GM12865 (cell line): ENCODE data around the gene KANSL1.

Source experiments
- DNase-seq: peaks from one replicate; pipeline ENCODE4 v3.0.0; 2010; ENCODE audit warnings: low read depth
- H3K4me3 ChIP-seq: 2 replicates; pipeline ENCODE4 v1.5.1; 2011; ENCODE audit warnings: mild to moderate bottlenecking, low read depth, low read length, control low read depth
- CTCF ChIP-seq: IDR thresholded peaks from 2 replicates; pipeline ENCODE4 v1.5.1; 2011; ENCODE audit warnings: low read length, control low read depth, low read depth, inconsistent platforms; ENCODE audit not compliant: insufficient read depth; ENCODE audit errors: missing control alignments

The KANSL1 gene

GRCh38 chr17:46031920-46032319 lies 161.3 kb downstream of the KANSL1 start:
- DNase-seq: no peak
- no peak for TF ChIP-seq CTCF
- no peak overlapping the region for H3K4me3 ChIP-seq

- H3K4me3 ChIP-seq: no peak overlapping the region
- TF ChIP-seq CTCF: no peak
- no peak for DNase-seq
Measured at GRCh38 chr17:46031440-46031839, 161.8 kb downstream of the KANSL1 start.

- DNase-seq: no peak
- H3K4me3 ChIP-seq: no peak overlapping the region
- TF ChIP-seq CTCF: no peak
Measured at GRCh38 chr17:46030752-46031151, 162.5 kb downstream of the KANSL1 start.

- H3K4me3 ChIP-seq: no peak overlapping the region
- no peak for TF ChIP-seq CTCF
- no peak for DNase-seq
Measured at GRCh38 chr17:46029627-46030026, 163.6 kb downstream of the KANSL1 start.

GRCh38 chr17:46028981-46029565 lies 164.2 kb downstream of the KANSL1 start:
- DNase-seq: no peak
- no peak for TF ChIP-seq CTCF
- no peak overlapping the region for H3K4me3 ChIP-seq

GRCh38 chr17:46028374-46028773 lies 164.9 kb downstream of the KANSL1 start:
- no peak for DNase-seq
- H3K4me3 ChIP-seq: no peak overlapping the region
- no peak for TF ChIP-seq CTCF

GRCh38 chr17:46027976-46028325 lies 165.3 kb downstream of the KANSL1 start:
- no peak overlapping the region for H3K4me3 ChIP-seq
- no peak for DNase-seq
- TF ChIP-seq CTCF: no peak
